ENCODE measurements around the gene CNGA1. TPM values are rescaled to one million over a fixed set of nuclear protein-coding genes. Genes with fewer than 3 reads are reported as not detected.

CNGA1 gene
- total RNA-seq, 4 donors from 2014 or later, result 0.40 to 1.8 TPM; not detected in 2

- TF ChIP-seq EP300 (IDR thresholded peaks at IDR 0.05), result no peak
- TF ChIP-seq POLR2A (IDR thresholded peaks at IDR 0.05), result no peak
- TF ChIP-seq CTCF (IDR thresholded peaks at IDR 0.05), result no peak
- no peak for TF ChIP-seq POLR2AphosphoS5 (IDR thresholded peaks at IDR 0.05)
- H3K4me1 ChIP-seq, result peaks cover 0 to 9% (median 0%) of the 10 kb centered on the region in 3 donors
- H3K36me3 ChIP-seq, result peaks cover 0 to 88% of the 10 kb centered on the region in 2 donors
- H3K27ac ChIP-seq, result no peak overlapping the region
- no peak overlapping the region for H3K4me3 ChIP-seq
- ATAC-seq, result no peak
- H3K27me3 ChIP-seq, result no peaks in the 10 kb centered on the region
- 0 to 80% methylated on average over 1 of the region's 1 CpG for WGBS, 2 donors (ENCODE audit: low coverage in 1 of 2)
- no peaks in the 10 kb centered on the region for H3K9me3 ChIP-seq
These were observed 109.3 kb downstream of the CNGA1 start for GRCh38 chr4:47907089-47907646.

GRCh38 chr4:47899639-47900038, 116.8 kb downstream of the CNGA1 start:
- Histone ChIP-seq H3K27ac (no peak overlapping the region), H3K36me3 (peaks cover 4 to 98% of the 10 kb centered on the region in 2 donors), H3K4me1 (no peaks in the 10 kb centered on the region), H3K9me3 (no peaks in the 10 kb centered on the region), H3K4me3 (no peak overlapping the region), H3K27me3 (no peaks in the 10 kb centered on the region)
- TF ChIP-seq POLR2AphosphoS5 (IDR thresholded peaks at IDR 0.05) (no peak), EP300 (IDR thresholded peaks at IDR 0.05) (no peak), POLR2A (IDR thresholded peaks at IDR 0.05) (no peak), CTCF (IDR thresholded peaks at IDR 0.05) (no peak)
- no peak for ATAC-seq
- WGBS, 2 donors (ENCODE audit: low coverage in 1 of 2), result 40 to 57% methylated on average over 1 of the region's 1 CpG

- Histone ChIP-seq H3K27me3 (no peaks in the 10 kb centered on the region), H3K9me3 (no peaks in the 10 kb centered on the region), H3K4me3 (no peak overlapping the region), H3K27ac (no peak overlapping the region), H3K36me3 (peaks cover 0 to 98% of the 10 kb centered on the region in 2 donors), H3K4me1 (no peaks in the 10 kb centered on the region)
- 89 to 100% methylated on average over 1 of the region's 1 CpG for WGBS, 2 donors (ENCODE audit: low coverage in 1 of 2)
- TF ChIP-seq EP300 (IDR thresholded peaks at IDR 0.05) (no peak), POLR2A (IDR thresholded peaks at IDR 0.05) (no peak), CTCF (IDR thresholded peaks at IDR 0.05) (no peak), POLR2AphosphoS5 (IDR thresholded peaks at IDR 0.05) (no peak)
- no peak for ATAC-seq
These were observed 124.6 kb downstream of the CNGA1 start for GRCh38 chr4:47891928-47892327.

Other genes starting within 250 kb of the CNGA1 start
- 1 to 10 TPM in 3 of 4 donors, under 1 TPM in 1; 0.47 to 3.3 (median 2.2) TPM for gene CORIN, start 178.6 kb downstream of the CNGA1 start, total RNA-seq
- gene NFXL1, start 102.1 kb downstream of the CNGA1 start, total RNA-seq, result 10 to 100 TPM in 2 of 4 donors, 1 to 10 TPM in 2; 7.8 to 12.8 (median 9.3) TPM
- 1 to 10 TPM in 1 of 4 donors, under 1 TPM in 3; 0.16 to 2.0 (median 0.25) TPM for gene NIPAL1, start 91 bp upstream of the CNGA1 start, total RNA-seq
- gene TXK, start 117.6 kb upstream of the CNGA1 start, total RNA-seq, result under 1 TPM in 3 of 4 donors, not detected in 1; 0.32 to 0.81 (median 0.39) TPM

Measured in gastroesophageal sphincter (tissue), 4 donors.